Neural cell (in vitro differentiated cells): ENCODE results near the gene HEATR5B.

Experiments
- CTCF ChIP-seq: fragments of 450-650 bp; IDR thresholded peaks from 2 replicates; pipeline ENCODE4 v1.5.1; 2014; ENCODE audit warnings: antibody characterized with exemption, mild to moderate bottlenecking, moderate library complexity; ENCODE audit not compliant: poor library complexity, severe bottlenecking
- EP300 ChIP-seq: fragments of 450-650 bp; conservative IDR thresholded peaks from 2 replicates; pipeline ENCODE4 v1.6.1; 2014; ENCODE audit warnings: antibody characterized with exemption, mild to moderate bottlenecking, moderate library complexity; ENCODE audit not compliant: poor library complexity, severe bottlenecking
- POLR2AphosphoS5 ChIP-seq: IDR thresholded peaks from 2 replicates; pipeline ENCODE4 v1.6.1; 2012
- TF ChIP-seq, protein P1 (sequence below): IDR thresholded peaks from 2 replicates; pipeline ENCODE4 v1.6.1; 2012; ENCODE audit warnings: borderline replicate concordance

GRCh38 chr2:37029758-37030157, 54.4 kb downstream of the HEATR5B start:
- TF ChIP-seq CTCF (no peak), EP300 (no peak), POLR2AphosphoS5 (no peak)
- TF ChIP-seq, protein P1, sequence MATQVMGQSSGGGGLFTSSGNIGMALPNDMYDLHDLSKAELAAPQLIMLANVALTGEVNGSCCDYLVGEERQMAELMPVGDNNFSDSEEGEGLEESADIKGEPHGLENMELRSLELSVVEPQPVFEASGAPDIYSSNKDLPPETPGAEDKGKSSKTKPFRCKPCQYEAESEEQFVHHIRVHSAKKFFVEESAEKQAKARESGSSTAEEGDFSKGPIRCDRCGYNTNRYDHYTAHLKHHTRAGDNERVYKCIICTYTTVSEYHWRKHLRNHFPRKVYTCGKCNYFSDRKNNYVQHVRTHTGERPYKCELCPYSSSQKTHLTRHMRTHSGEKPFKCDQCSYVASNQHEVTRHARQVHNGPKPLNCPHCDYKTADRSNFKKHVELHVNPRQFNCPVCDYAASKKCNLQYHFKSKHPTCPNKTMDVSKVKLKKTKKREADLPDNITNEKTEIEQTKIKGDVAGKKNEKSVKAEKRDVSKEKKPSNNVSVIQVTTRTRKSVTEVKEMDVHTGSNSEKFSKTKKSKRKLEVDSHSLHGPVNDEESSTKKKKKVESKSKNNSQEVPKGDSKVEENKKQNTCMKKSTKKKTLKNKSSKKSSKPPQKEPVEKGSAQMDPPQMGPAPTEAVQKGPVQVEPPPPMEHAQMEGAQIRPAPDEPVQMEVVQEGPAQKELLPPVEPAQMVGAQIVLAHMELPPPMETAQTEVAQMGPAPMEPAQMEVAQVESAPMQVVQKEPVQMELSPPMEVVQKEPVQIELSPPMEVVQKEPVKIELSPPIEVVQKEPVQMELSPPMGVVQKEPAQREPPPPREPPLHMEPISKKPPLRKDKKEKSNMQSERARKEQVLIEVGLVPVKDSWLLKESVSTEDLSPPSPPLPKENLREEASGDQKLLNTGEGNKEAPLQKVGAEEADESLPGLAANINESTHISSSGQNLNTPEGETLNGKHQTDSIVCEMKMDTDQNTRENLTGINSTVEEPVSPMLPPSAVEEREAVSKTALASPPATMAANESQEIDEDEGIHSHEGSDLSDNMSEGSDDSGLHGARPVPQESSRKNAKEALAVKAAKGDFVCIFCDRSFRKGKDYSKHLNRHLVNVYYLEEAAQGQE, result no peak
